ENCODE results near the gene DRAP1.

DNA sequence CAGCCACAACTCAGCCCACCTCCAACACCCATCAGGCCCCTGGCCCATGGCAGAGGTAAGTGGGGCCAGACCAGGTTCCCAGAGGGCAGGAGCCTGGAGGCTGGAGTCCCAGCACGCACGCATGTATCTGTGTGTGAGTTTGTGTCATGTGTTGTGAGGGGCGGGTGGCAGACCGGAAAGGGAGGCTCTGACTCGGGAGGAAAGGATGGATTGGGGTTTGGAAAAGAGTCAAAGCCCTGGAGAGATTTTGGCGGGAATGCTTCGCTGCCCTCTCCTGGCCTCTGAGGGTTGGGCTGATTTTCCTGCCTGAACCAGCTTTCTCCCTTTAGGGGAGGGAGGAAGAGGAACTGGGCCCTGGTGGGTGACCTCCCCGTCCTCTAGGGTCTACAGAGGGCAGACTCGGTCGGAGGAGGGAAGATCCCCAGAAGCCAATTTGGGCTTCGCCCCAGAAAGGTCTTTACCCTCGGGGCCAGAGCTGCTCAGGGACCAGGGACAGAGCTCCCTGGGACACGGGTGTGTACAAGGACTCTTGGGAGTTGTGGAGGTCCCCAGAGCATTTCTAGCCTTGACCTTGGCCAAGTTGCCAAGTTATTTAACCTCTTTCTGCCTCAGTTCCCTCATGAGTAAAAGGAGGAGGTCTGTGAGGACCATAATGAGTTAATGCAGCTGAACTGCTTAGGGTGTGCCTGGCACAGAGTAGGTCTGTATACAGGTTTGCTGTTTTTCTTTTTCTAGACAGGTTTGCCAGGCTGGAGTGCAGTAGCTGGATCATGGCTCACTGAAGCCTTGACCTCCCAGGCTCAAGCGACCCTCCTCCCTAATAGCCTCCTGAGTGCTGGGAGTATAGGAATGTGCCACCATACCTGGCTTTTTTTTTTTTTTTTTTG, 7.3 kb upstream of the DRAP1 start:
- no peak for TF ChIP-seq POLR2A (IDR thresholded peaks at IDR 0.05)
- TF ChIP-seq, protein P1, sequence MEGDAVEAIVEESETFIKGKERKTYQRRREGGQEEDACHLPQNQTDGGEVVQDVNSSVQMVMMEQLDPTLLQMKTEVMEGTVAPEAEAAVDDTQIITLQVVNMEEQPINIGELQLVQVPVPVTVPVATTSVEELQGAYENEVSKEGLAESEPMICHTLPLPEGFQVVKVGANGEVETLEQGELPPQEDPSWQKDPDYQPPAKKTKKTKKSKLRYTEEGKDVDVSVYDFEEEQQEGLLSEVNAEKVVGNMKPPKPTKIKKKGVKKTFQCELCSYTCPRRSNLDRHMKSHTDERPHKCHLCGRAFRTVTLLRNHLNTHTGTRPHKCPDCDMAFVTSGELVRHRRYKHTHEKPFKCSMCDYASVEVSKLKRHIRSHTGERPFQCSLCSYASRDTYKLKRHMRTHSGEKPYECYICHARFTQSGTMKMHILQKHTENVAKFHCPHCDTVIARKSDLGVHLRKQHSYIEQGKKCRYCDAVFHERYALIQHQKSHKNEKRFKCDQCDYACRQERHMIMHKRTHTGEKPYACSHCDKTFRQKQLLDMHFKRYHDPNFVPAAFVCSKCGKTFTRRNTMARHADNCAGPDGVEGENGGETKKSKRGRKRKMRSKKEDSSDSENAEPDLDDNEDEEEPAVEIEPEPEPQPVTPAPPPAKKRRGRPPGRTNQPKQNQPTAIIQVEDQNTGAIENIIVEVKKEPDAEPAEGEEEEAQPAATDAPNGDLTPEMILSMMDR (IDR thresholded peaks at IDR 0.05), result peak in 1 of 6 experiments; percentile 16

Measured in thyroid gland (tissue), 4 donors.